Measurements from ENCODE around the gene SMAP2.

DNA sequence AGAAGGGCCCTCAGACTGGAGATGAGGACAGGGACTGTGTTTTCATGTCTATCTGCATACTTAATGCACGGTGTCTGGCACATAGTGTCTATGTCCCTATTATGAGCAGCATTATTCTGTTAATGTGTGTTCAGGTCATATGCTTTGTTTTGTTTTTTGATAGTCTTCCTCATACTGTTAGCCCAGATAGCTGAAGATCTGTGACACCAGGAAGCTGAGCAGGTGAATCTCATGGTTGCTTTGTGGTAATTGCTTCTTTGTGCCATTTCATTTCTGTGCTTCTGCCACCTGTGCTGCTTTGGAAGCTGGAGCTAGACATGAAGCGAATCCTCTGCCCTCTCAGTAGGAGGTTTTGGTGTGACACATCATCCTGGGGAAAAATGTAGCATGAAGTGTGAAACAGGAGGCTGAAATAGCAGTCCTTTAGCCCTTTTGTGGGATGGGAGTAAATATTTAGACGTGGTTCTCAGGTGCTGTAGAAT is 15.8 kb downstream of the SMAP2 start:
- TF ChIP-seq, protein P1, sequence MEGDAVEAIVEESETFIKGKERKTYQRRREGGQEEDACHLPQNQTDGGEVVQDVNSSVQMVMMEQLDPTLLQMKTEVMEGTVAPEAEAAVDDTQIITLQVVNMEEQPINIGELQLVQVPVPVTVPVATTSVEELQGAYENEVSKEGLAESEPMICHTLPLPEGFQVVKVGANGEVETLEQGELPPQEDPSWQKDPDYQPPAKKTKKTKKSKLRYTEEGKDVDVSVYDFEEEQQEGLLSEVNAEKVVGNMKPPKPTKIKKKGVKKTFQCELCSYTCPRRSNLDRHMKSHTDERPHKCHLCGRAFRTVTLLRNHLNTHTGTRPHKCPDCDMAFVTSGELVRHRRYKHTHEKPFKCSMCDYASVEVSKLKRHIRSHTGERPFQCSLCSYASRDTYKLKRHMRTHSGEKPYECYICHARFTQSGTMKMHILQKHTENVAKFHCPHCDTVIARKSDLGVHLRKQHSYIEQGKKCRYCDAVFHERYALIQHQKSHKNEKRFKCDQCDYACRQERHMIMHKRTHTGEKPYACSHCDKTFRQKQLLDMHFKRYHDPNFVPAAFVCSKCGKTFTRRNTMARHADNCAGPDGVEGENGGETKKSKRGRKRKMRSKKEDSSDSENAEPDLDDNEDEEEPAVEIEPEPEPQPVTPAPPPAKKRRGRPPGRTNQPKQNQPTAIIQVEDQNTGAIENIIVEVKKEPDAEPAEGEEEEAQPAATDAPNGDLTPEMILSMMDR (optimal IDR thresholded peaks at IDR 0.05 in 1 of 3, IDR thresholded peaks at IDR 0.05 in 1 of 3, conservative IDR thresholded peaks at IDR 0.05 in 1 of 3; ENCODE audit: extremely low read depth in 1 of 3, insufficient read depth in 2 of 3, low read length in 3 of 3), result no peak
- TF ChIP-seq EZH2 (IDR thresholded peaks at IDR 0.05; ENCODE audit: low read length), result no peak

All from keratinocyte (primary cell).